BLaER1 (cell line): ENCODE results near the gene SIDT2.
"Not testable (repeated sequence)": the region's sequence is repeated elsewhere in the genome, so short reads cannot be mapped to it uniquely, and the experiment has no call there.

Experiments used
- H3K27ac ChIP-seq: shearing (Covaris generic); formaldehyde crosslinking; 2 replicates; pipeline ENCODE4 v1.8.1; 2022
- H3K27me3 ChIP-seq: shearing (Covaris generic); formaldehyde crosslinking; 2 replicates; pipeline ENCODE4 v1.8.1; 2022
- H3K36me3 ChIP-seq: shearing (Covaris generic); formaldehyde crosslinking; 2 replicates; pipeline ENCODE4 v1.8.1; 2022
- H3K4me1 ChIP-seq: shearing (Covaris generic); formaldehyde crosslinking; 2 replicates; pipeline ENCODE4 v1.8.1; 2022
- H3K4me2 ChIP-seq: shearing (Covaris generic); formaldehyde crosslinking; 2 replicates; pipeline ENCODE4 v1.8.1; 2022
- H3K4me3 ChIP-seq: shearing (Covaris generic); formaldehyde crosslinking; 2 replicates; pipeline ENCODE4 v1.8.1; 2022
- H3K9ac ChIP-seq: shearing (Covaris generic); formaldehyde crosslinking; 2 replicates; pipeline ENCODE4 v1.8.1; 2022
- H3K9me3 ChIP-seq: shearing (Covaris generic); formaldehyde crosslinking; 2 replicates; pipeline ENCODE4 v1.8.1; 2022
- H4K20me1 ChIP-seq: shearing (Covaris generic); formaldehyde crosslinking; 2 replicates; pipeline ENCODE4 v1.8.1; 2022
- Cebpa-rat ChIP-seq: shearing (Covaris generic); IDR thresholded peaks from 2 replicates; pipeline ENCODE4 v1.8.1; 2022

The SIDT2 gene

GRCh38 chr11:117178210-117179034, at the start of gene SIDT2:
Gene SIDT2, plus strand, starts transcription at chr11:117178743. Its CDS starts 521 bp downstream, at chr11:117179264.
- peaks cover 14% of the 10 kb centered on the region; the same call in 1 of the 2 replicates for H3K36me3 ChIP-seq
- peaks cover 4% of the 10 kb centered on the region; the same call in 1 of the 2 replicates for H4K20me1 ChIP-seq
- H3K27me3 ChIP-seq, result no peaks in the 10 kb centered on the region
- peaks cover 40% of the 10 kb centered on the region for H3K4me1 ChIP-seq
- TF ChIP-seq Cebpa-rat, result no peak
- H3K9me3 ChIP-seq, result no peaks in the 10 kb centered on the region
- H3K4me2 ChIP-seq, result peak within 1 kb of the TSS; percentile 98
- H3K9ac ChIP-seq, result peak within 1 kb of the TSS; percentile 81
- peak within 1 kb of the TSS; percentile 77 for H3K4me3 ChIP-seq
- H3K27ac ChIP-seq, result peak within 1 kb of the TSS; percentile 84

GRCh38 chr11:117130396-117130795, 48.1 kb upstream of the SIDT2 start:
- H3K36me3 ChIP-seq, H3K9me3 ChIP-seq, H3K9ac ChIP-seq, H3K4me2 ChIP-seq, H3K4me3 ChIP-seq, H3K27me3 ChIP-seq, H3K27ac ChIP-seq, H4K20me1 ChIP-seq, H3K4me1 ChIP-seq: not testable (repeated sequence)

GRCh38 chr11:117130879-117131278, 47.7 kb upstream of the SIDT2 start:
- Histone ChIP-seq H3K4me3 (no peak overlapping the region), H3K4me2 (no peak overlapping the region), H3K27ac (no peak overlapping the region), H3K27me3 (no peaks in the 10 kb centered on the region), H4K20me1 (no peaks in the 10 kb centered on the region), H3K9me3 (no peaks in the 10 kb centered on the region), H3K9ac (no peak overlapping the region), H3K4me1 (no peaks in the 10 kb centered on the region), H3K36me3 (no peaks in the 10 kb centered on the region)
- no peak for TF ChIP-seq Cebpa-rat

DNA sequence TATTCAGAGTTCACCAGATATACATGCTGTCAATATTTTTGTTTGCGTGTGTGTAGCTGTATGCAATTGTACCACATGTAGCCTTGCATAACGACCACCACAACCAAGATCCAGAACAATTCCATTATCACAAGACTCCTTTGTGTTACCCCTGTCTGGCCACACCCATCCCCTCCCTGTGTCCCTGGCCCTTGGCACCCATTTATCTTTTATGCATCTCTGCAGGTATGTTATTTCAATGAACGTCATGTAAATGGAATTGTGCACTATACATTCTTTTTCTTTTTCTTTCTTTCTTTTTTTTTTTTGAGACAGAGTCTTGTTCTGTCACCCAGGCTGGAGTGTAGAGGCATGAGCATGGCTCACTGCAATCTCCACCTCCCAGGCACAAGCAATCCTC, 44.1 kb upstream of the SIDT2 start:
- H3K27me3 ChIP-seq, result no peaks in the 10 kb centered on the region
- no peak overlapping the region for H3K9ac ChIP-seq
- no peaks in the 10 kb centered on the region for H3K9me3 ChIP-seq
- no peaks in the 10 kb centered on the region for H3K36me3 ChIP-seq
- no peak overlapping the region for H3K4me2 ChIP-seq
- H3K4me3 ChIP-seq, result no peak overlapping the region
- no peaks in the 10 kb centered on the region for H3K4me1 ChIP-seq
- TF ChIP-seq Cebpa-rat, result no peak
- no peaks in the 10 kb centered on the region for H4K20me1 ChIP-seq
- no peak overlapping the region for H3K27ac ChIP-seq

GRCh38 chr11:117134979-117135378, 43.6 kb upstream of the SIDT2 start:
- not testable (repeated sequence) for H3K4me2 ChIP-seq, H3K27me3 ChIP-seq, H4K20me1 ChIP-seq, H3K9me3 ChIP-seq, H3K4me3 ChIP-seq, H3K36me3 ChIP-seq, H3K4me1 ChIP-seq, H3K9ac ChIP-seq, H3K27ac ChIP-seq

GRCh38 chr11:117137223-117138086, 41.1 kb upstream of the SIDT2 start:
- H4K20me1 ChIP-seq, H3K36me3 ChIP-seq, H3K4me2 ChIP-seq, H3K4me1 ChIP-seq, H3K9me3 ChIP-seq, H3K4me3 ChIP-seq, H3K27me3 ChIP-seq, H3K9ac ChIP-seq, H3K27ac ChIP-seq: not testable (repeated sequence)

DNA sequence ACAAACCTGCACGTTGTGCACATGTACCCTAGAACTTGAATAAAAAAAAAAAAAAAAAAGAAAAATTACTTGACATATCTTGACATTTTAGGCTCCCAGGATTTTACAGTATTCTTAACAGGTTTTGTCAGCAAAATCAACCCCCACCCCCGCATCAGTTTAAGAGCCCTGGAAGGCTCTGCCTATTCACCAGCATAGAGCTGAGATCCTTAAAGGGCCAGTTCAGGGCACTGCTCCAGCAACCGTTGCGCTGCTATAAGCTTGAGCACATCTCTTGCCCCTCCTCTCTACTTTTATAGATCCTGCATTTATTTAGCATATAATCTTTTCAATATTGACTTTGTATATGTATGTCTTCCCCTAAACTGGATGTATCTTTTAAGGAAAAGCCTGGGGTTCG, 35.2 kb upstream of the SIDT2 start:
- H3K9ac ChIP-seq, result peak overlapping the region; percentile 91
- peaks cover 30% of the 10 kb centered on the region for H3K4me1 ChIP-seq
- H3K4me2 ChIP-seq, result peak overlapping the region; percentile 92
- H3K4me3 ChIP-seq, result peak overlapping the region; percentile 89
- peaks cover 23% of the 10 kb centered on the region for H3K36me3 ChIP-seq
- H3K9me3 ChIP-seq, result no peaks in the 10 kb centered on the region
- TF ChIP-seq Cebpa-rat, result no peak
- H3K27ac ChIP-seq, result peak overlapping the region; percentile 85
- no peaks in the 10 kb centered on the region for H3K27me3 ChIP-seq
- H4K20me1 ChIP-seq, result peaks cover 40% of the 10 kb centered on the region

DNA sequence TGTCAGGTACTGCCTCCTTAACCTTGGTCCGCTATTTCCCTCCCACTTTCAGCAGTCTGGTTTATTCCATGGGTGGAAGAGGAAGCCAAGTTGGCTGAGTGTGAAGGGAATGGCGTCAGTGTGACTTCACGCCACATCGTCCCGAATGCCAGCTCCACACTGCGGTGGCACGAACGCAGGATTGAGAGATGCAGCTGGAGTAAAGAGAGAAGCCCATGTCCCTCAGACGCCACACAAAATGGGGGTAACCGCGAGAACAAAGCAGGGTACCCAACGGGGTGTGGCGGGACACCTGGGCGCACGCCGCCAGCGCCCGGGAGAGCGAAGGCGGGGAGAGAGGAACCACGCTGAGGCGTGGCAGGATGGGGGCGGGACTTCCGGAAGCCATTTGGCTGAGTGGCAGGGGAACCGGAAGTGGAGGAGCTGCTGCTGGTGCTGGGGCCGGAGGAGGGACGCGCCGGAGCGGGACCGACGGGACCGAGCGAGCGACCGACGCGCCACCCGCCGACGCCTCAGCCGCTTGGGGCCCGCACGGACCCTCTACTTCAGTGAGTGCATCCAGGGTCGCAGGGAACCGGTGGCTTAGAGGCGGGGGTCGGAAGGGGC, 34.6 kb upstream of the SIDT2 start, which contains the start of gene PAFAH1B2:
Gene PAFAH1B2, plus strand, starts transcription at position 417 of the 606 bp plus-strand sequence. CDS start 8,161 bp downstream, outside the sequence.
- Histone ChIP-seq H3K27me3 (no peaks in the 10 kb centered on the region), H4K20me1 (peaks cover 46% of the 10 kb centered on the region), H3K27ac (peak within 1 kb of the TSS; percentile 85), H3K4me2 (peak within 1 kb of the TSS; percentile 94), H3K4me3 (peak within 1 kb of the TSS; percentile 89), H3K4me1 (peaks cover 30% of the 10 kb centered on the region), H3K36me3 (peaks cover 29% of the 10 kb centered on the region), H3K9me3 (no peaks in the 10 kb centered on the region), H3K9ac (peak within 1 kb of the TSS; percentile 91)
- TF ChIP-seq Cebpa-rat, result no peak

- Histone ChIP-seq H3K27me3 (no peaks in the 10 kb centered on the region), H3K9ac (peak overlapping the region; percentile 91), H3K4me3 (peak overlapping the region; percentile 89), H4K20me1 (peaks cover 53% of the 10 kb centered on the region), H3K4me2 (peak overlapping the region; percentile 94), H3K27ac (peak overlapping the region; percentile 85), H3K4me1 (peaks cover 30% of the 10 kb centered on the region), H3K36me3 (peaks cover 31% of the 10 kb centered on the region), H3K9me3 (no peaks in the 10 kb centered on the region)
- TF ChIP-seq Cebpa-rat, result no peak
These were observed 33.8 kb upstream of the SIDT2 start for GRCh38 chr11:117144477-117145392.
